ENCODE data around the gene NDUFA3.

NDUFA3 gene

GRCh38 chr19:54141356-54141755 lies 38.7 kb downstream of the NDUFA3 start:
- DNase-seq, result no peak

GRCh38 chr19:54142166-54142780 lies 39.6 kb downstream of the NDUFA3 start:
- DNase-seq, result no peak

DNA sequence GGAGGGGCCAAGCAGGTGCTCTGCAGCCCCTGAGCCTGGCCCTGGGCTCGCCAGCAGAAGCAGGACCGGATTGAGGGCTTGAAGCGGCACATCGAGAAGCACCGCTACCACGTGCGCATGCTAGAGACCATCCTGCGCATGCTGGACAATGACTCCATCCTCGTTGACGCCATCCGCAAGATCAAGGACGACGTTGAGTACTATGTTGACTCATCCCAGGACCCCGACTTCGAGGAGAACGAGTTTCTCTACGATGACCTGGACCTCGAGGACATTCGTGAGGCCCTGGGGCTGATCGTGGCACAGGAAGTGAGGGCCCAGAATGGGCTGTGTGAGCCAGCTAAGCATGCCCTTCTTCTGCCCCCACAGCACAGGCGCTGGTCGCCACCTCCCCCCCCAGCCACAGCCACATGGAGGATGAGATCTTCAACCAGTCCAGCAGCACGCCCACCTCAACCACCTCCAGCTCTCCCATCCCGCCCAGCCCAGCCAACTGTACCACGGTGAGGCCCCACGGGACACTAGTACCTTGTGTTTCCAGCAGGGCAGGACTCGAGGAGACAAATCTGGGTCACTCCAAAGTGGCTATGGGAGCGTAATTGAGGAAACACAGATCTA lies 43.0 kb downstream of the NDUFA3 start:
- DNase-seq, result no peak

GRCh38 chr19:54147676-54148075 lies 45.0 kb downstream of the NDUFA3 start:
- no peak for DNase-seq

DNA sequence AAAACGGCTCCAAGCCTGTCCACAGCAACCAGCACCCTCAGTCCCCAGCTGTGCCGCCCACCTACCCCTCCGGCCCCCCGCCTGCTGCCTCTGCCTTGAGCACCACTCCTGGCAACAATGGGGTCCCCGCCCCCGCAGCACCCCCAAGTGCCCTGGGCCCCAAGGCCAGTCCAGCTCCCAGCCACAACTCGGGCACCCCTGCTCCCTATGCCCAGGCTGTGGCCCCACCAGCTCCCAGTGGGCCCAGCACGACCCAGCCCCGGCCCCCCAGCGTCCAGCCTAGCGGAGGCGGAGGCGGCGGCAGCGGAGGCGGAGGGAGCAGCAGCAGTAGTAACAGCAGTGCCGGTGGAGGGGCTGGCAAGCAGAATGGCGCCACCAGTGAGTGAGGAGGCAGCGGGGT lies 45.5 kb downstream of the NDUFA3 start:
- DNase-seq, result no peak

DNA sequence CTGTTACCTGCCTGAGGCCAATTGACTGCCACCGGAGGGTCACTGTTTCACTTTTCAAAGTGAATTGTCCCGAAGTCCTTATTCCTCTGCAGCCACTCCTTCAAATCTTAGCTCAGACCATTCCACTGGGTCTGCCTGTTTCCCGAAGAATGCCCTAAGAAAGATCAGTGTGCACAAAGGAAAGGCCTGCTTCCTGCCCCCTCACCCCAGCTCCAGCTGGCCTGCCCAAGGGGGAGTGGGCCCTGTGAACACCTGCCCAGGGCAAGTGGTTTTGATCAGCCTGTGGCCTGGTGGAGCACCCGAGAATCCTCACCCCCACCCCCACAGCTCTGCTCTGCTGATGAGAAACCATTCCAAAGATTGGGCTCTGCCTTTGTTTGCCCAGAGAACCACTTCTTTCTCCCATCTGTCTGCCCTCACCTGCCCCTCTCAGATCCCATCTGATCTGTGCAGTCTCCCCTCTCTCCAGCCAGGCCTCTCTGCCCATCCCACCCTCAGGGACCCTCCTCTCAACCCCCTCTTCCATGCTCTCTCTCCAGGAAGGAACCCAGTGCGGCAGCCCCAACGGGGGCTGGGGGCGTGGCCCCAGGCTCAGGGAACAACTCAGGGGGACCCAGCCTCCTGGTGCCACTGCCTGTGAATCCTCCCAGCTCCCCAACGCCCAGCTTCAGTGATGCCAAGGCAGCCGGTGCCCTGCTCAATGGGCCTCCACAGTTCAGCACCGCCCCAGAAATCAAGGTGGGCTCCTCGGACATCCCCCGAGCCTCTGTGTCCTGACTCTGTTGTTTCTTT lies 46.6 kb downstream of the NDUFA3 start:
- no peak for DNase-seq

GRCh38 chr19:54151362-54152035 lies 48.8 kb downstream of the NDUFA3 start:
- no peak for DNase-seq

DNA sequence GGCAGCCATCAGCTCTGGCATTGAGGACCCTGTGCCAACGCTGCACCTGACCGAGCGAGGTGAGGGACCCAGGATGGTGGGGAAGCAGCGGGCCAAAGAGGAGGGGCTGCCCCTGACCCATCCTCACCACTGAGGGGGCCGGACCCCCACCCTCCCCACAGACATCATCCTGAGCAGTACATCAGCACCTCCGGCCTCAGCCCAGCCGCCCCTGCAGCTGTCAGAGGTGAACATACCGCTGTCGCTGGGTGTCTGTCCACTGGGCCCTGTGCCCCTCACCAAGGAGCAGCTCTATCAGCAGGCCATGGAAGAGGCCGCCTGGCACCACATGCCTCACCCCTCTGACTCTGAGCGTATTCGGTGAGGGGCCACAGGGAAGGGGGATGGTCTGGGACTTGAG lies 49.6 kb downstream of the NDUFA3 start:
- DNase-seq, result no peak

GRCh38 chr19:54152878-54153524 lies 50.3 kb downstream of the NDUFA3 start:
- DNase-seq, result no peak

DNA sequence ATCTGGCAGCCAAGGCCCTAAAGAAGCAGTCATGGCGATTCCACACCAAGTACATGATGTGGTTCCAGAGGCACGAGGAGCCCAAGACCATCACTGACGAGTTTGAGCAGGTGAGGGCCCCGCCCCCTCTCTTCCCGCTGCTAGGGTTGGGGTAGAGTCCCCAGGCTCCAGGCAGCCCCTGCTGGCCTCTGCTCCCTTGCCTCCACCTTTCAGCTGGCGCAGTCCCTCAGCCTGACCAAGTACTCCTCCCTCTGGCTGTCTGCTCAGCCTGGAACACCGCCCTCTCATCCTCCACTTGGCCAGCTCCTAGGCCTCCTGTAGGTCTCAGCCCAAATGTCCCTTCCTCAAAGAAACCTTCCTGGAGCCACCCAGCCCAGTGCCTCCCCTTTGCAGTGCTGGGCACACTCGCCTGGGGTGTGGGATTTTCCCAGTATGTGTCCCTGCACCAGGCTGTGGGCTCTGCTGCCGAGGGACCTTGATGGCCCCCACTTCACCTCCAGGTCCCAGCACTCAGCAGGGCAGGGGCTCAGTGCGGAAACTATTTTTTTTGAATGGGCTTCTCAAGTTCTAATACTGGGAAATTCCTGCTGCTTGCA lies 51.2 kb downstream of the NDUFA3 start:
- no peak for DNase-seq

- no peak for DNase-seq
Measured at GRCh38 chr19:54154603-54155345, 52.1 kb downstream of the NDUFA3 start.

DNA sequence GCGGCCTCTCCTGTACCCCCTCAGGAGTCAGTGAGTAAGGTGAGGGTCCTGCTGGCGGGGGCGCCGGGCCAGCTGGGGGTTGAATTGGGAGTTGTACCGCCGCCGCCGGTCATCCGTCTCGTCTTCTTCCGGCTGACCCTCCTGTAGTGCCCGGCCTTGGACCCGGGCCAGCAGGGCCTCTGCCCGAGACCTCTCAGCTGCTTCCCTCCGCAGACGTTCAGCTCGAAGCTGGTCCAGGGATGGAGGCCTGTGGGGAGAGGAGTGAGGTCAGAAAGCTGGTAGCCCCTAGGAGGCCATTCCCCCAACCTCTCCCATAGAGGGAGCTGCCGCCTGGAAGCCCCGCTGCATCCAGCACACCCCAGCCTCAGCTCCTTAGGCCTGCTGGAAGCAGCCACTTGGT lies 53.0 kb downstream of the NDUFA3 start:
- no peak for DNase-seq

DNA sequence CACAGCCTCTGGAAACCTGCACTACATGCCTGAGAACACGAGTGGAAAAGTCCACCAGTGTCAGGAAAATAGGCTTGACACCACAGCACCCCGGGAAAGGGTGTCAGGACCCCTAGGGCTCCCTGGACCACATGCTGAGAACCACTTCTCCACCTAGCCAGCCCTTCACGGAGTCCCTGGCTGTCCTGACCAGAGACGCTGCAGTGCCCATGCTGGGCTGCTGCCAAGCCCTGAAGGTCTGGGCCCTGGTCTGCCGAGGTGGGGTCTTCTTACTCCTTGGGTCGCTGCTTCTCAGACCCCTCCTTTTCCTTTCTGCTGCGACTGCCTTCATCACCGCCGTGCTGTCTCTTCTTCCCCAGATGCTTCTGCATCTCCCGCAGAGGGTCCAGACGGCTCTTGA lies 53.8 kb downstream of the NDUFA3 start:
- no peak for DNase-seq

GRCh38 chr19:54156953-54157352 lies 54.3 kb downstream of the NDUFA3 start:
- no peak for DNase-seq

All from activated CD4-positive, CD25-positive, alpha-beta regulatory T cell treated with anti-CD3 and anti-CD28 coated beads, Interleukin-2, amount 50 U/mL, for 72 hours (primary cell).